Stimulated activated CD4-positive, alpha-beta T cell treated with anti-CD3 and anti-CD28 coated beads, TNF-alpha, amount 100 ng/mL, for 24 hours (primary cell): ENCODE data around the gene PTK6.

ENCODE experiments used
- DNase-seq, 3 experiments: peaks; one replicate each; pipeline ENCODE4 v3.0.0-alpha.2; 2020; ENCODE audit warnings: low read depth in 3 of 3

The PTK6 gene

GRCh38 chr20:63543733-63544132, 6.6 kb upstream of the PTK6 start:
- no peak for DNase-seq

GRCh38 chr20:63543131-63543530, 6.0 kb upstream of the PTK6 start:
- no peak for DNase-seq

GRCh38 chr20:63542696-63543095, 5.5 kb upstream of the PTK6 start:
- DNase-seq = no peak

GRCh38 chr20:63542031-63542559, 4.9 kb upstream of the PTK6 start:
- no peak for DNase-seq

- DNase-seq = no peak
Measured at GRCh38 chr20:63541371-63541770, 4.2 kb upstream of the PTK6 start.

- no peak for DNase-seq
Measured at GRCh38 chr20:63540417-63541186, 3.4 kb upstream of the PTK6 start.

GRCh38 chr20:63539441-63540370, 2.5 kb upstream of the PTK6 start:
- DNase-seq = no peak

GRCh38 chr20:63539092-63539430, 1.9 kb upstream of the PTK6 start:
- no peak for DNase-seq

- no peak for DNase-seq
Measured at GRCh38 chr20:63538204-63539091, 1.3 kb upstream of the PTK6 start.

GRCh38 chr20:63537525-63538203, 488 bp upstream of the PTK6 start:
- peak; percentile 89 to 95 (median 89) for DNase-seq

GRCh38 chr20:63536241-63536977, 767 bp downstream of the PTK6 start:
- DNase-seq = no peak

- DNase-seq = no peak
Measured at GRCh38 chr20:63534831-63535651, 2.1 kb downstream of the PTK6 start.

- no peak for DNase-seq
Measured at GRCh38 chr20:63534427-63534830, 2.7 kb downstream of the PTK6 start.

GRCh38 chr20:63533871-63534393, 3.2 kb downstream of the PTK6 start:
- no peak for DNase-seq

GRCh38 chr20:63533388-63533787, 3.8 kb downstream of the PTK6 start:
- DNase-seq = no peak

- no peak for DNase-seq
Measured at GRCh38 chr20:63532449-63532971, 4.7 kb downstream of the PTK6 start.

- DNase-seq = no peak
Measured at GRCh38 chr20:63531686-63532448, 5.3 kb downstream of the PTK6 start.

- no peak for DNase-seq
Measured at GRCh38 chr20:63530788-63531160, 6.4 kb downstream of the PTK6 start.
